HG03558 (cell line): ENCODE data around the gene KIF6.

Experiments used
- ATAC-seq: cut with Tn5 transposase; IDR thresholded peaks from one replicate; pipeline ENCODE4 v1.9.1; 2021; ENCODE audit warnings: moderate number of reproducible peaks; ENCODE audit not compliant: unreplicated experiment; ENCODE audit errors: extremely low read depth

KIF6 gene

GRCh38 chr6:39608652-39609345 is 116.4 kb downstream of the KIF6 start:
- peak; percentile 53 for ATAC-seq

GRCh38 chr6:39602601-39603519 is 122.3 kb downstream of the KIF6 start:
- ATAC-seq = no peak

DNA sequence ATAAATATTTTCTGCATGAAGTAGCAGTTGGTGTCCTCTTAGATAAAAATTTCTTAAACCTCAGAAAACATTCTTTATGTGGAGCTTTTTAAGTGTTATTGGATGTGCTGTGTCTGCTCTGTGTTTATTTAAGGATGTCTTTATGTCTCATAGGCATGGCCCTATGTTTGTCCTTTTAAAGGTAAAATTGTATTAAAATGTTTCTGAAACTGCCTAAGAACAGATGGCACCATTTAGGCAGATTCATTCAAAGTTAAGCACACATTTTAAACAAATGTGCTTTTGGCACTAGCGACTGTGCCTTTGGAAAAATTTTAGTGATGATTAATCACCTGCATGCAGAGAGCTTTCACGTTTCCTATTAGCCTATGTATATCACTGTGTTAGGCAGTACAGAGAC is 125.2 kb downstream of the KIF6 start:
- ATAC-seq = no peak

GRCh38 chr6:39599341-39599740 is 125.9 kb downstream of the KIF6 start:
- ATAC-seq = no peak

DNA sequence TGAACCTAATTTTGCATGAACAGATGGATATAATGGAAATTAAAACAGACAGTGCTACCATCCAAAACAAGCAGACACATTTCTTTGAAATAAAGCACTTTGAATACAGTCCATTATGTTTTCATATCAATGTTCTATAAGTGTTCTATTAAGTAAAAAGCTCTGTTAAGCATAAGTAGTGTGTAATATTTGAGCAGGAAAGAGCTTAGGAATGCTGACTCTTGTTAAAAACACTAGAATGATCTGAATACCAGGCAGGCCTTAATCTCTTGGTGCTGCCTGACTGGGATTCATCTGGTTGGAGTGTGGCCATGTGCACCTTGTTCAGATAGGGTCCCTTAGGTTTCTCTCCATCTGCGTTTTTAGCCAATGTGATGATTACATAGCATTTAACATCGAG is 130.9 kb downstream of the KIF6 start:
- ATAC-seq = no peak

GRCh38 chr6:39593646-39594045 is 131.6 kb downstream of the KIF6 start:
- no peak for ATAC-seq

DNA sequence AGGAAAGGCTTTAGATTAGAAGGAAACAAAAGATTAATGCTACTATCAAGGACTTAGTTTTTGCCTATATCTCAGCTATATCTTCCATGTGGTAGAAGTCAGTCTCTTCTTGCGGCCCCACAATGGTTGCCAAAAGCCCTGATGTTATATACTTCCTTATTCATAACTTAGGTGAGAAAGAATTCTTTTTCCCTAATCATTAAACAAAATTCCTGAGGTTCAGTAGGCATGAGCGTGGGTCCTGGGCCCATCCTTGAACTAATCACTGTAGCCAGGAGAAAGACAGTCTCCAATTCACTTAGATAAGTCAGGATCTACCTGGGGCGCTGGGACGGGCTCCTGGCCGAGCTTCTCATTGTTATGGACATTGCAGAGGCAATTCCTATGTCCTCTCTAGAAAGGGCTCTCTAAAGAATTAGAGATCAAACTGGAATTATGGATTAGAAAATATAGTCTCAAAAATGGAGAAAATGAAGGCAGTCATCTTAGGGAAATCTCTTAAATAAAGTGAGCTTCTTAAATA is 134.3 kb downstream of the KIF6 start:
- no peak for ATAC-seq

DNA sequence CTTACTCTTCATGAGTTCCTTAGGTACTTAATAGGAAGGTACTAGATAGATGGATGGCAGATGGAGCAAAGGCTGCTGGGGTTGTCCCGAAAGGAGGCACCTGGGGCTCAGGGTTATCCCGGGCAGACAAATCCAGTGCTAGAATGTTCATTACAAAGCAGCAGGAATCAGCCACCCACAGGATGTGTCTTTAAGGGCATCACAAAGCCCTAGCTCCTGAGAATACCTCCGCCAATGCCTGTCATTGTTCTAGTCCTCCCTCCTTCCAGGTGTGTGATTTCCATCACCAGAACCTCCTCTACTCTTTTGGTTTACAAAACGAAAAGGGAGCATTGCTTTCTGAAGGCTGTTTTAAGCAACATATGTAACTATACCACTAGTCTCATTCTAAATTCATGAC is 138.1 kb downstream of the KIF6 start:
- ATAC-seq = no peak

GRCh38 chr6:39585641-39586040 is 139.6 kb downstream of the KIF6 start:
- no peak for ATAC-seq

DNA sequence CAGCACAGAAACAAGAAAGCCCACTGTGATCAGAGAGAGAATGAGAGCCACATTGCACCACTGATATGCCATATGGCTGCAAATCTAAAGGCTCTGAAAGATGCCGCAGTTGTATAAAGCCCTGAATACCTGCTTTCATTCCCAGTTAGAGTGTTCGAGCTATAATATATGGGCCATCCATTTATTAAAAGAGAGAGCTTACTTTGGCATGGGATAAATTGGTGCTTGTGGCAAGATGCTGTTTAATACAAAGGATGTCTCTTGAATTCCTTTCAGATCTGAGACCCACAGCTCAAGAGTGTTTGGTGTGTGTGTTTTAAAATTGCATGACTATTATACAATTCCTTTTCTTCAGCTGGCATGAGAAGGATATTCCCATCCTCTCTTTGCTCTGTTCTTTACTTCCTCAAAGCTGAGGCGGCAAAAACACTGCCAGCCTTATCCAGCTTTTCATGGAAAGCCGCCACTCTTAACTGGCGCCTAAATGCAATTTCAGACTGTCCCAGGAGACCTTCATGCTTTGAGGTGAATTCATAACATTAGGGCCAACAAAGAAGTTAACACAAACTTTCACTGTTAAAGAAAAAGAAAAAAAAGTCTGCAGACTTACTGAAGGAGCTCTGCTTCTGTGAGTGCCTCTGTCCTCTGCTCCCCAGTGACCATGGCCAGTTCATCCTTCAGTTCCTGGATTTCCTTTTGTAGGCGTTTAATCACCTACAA is 147.6 kb downstream of the KIF6 start:
- ATAC-seq = no peak

DNA sequence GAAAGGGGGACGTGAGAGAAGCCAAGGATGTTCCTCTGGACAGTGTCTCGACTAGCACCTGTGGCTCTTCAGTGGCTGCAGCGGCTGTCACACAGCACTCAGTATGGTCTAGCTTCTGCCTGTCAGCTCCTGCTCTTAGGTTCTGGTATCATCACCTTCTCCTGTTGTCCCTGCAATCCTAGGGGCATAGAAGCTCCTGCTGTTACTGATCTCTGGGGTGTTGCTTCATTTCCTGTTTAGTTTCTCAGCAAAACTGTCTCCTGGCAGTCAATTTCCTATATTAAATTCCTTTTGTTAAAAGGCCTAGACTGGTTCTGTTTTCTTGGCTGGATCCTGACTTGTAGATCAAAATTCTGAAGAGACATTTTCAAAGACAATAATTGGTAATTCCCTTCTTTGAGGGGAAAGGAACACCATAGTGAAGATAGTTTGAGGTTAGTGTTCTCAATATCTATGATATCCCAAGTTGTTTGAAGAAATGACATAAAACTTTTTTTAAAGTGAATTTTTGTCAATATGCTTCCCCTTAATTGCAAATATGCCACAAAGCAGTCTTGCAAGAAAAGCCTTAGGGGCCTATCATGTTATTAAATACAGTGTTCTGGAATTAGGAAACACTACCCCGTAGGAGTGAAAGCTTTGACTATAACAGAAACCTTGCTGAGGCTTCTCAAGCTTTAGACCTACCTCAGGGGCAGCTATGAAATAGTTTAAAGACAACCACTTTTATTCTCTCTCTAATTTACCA is 148.5 kb downstream of the KIF6 start:
- ATAC-seq = no peak

DNA sequence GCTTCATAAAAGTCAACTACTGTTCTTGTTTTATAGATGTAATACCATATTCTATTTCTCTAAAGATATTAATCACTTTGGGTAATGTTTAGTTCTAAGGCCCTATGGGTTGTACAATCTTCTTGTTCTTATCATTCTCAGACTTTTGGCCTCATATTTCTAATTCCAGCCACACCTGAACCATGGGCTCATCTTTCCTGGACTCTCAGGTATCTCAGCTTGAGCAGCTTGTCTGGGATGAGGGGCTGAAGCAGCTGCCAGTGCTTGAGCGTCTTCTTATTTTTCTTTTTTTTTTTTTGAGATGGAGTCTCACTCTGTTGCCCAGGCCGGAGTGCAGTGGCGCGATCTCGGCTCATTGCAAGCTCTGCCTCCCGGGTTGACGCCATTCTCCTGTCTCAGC is 150.2 kb downstream of the KIF6 start:
- no peak for ATAC-seq

DNA sequence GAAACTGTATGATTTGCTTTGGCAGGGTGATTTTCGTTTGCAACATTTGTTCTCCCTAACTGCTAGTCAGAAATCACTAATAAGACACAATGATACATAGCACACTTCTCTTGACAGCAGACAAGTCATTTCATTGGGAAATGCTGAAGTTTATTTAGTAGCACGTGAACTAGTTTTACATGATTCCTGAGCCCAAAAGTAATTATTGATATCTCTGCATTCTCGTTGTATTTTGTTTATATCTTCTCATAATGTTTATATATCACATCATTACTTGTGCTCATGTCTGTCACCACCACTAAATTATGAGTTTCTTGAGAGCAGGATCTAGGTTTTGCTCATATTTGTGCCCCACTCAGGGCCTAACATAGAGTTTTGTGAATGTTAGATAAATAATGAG is 151.7 kb downstream of the KIF6 start:
- ATAC-seq = no peak

DNA sequence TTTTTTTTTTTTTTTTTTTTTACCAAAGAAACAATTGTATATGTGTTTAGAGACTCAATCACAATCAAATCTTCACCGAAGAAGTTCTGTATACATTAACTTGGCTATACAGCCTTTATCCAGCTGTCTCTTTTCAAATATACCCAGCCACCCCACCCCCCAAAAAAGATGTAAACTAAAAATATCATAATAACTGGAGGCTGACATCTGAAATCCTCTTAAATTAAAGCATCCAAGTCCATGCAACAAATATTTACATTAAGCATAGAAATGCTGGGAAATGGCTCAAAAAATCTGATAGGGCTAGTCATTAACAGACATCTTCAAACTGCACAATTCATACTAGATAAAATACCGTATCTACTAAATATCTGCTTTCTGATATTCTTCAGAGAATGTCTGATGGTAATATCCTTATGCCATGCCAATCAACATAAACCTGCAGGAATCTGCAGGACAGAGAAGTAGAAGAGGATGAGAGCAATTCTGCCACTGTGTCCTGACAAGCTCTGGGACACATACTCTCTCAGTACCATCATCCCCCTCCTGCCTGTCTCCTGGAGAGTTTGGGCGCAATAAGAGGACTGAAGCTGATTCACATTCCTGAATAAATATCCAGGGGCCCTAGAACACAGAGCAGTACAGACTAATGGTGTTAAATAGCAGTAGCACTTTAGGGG is 152.4 kb downstream of the KIF6 start:
- ATAC-seq = no peak

GRCh38 chr6:39568896-39569295 is 156.3 kb downstream of the KIF6 start:
- no peak for ATAC-seq

DNA sequence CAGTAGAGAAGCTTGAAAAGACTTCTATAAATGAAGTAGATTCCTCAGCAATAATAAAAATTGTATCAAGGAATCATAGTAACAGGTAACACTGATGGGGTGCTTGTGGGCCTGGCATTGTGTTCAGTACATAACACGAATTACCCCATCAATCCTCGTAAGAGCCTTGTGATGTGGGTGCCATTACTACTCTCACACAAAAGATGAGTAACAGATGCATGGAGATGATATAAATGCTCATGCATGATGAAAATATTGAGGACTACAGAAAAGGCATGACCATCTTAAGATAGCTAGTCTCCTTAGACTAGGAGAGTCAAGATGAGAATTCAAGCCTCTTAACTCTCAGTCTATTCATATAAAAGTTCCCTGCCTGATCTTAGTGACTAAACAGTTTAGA is 158.1 kb downstream of the KIF6 start:
- no peak for ATAC-seq

DNA sequence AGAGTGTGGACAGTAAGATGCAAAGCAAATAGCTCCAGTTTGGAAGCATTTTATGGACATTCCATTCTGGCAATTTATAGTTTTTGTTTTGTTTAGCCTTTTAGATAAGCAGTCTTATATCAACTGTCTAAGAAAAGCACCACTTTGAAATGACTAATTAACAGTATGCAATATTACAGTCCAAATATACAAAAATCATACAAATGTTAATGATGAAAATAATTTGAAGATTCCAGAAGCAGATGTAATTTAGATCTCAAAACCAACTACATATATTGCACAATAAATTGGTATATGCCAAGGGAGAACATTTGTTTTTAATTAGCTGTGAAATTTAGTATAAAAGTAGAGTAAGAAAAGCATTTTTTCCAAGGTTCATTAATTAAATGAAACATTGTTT is 158.8 kb downstream of the KIF6 start:
- ATAC-seq = no peak

- ATAC-seq = no peak
Observed at GRCh38 chr6:39565956-39566355, 159.3 kb downstream of the KIF6 start.

- ATAC-seq = no peak
Observed at GRCh38 chr6:39563566-39564311, 161.5 kb downstream of the KIF6 start.
